Spinal cord (tissue), 10 donors: Measurements from ENCODE around the gene IPO11. TPM values are rescaled to one million over a fixed set of nuclear protein-coding genes. Genes with fewer than 3 reads are reported as not detected.

Experiments used
- DNase-seq, 6 donors: peaks; one replicate each; pipeline versions ENCODE4 v3.0.0 to v3.0.0-alpha.2; 2013 to 2015; ENCODE audit warnings: low spot score in 6 of 6, low read depth in 4 of 6
- H3K27ac ChIP-seq: one replicate; pipeline ENCODE4 v1.5.1; 2013; ENCODE audit warnings: low read depth, low read length, control low read depth
- H3K27me3 ChIP-seq: one replicate; pipeline ENCODE4 v1.6.1; 2013; ENCODE audit warnings: low read length; ENCODE audit not compliant: control insufficient read depth, insufficient read depth
- H3K36me3 ChIP-seq: one replicate; pipeline ENCODE4 v1.6.1; 2013; ENCODE audit warnings: low read length; ENCODE audit not compliant: control insufficient read depth, insufficient read depth
- H3K4me1 ChIP-seq: one replicate; pipeline ENCODE4 v1.6.1; 2013; ENCODE audit warnings: low read length; ENCODE audit not compliant: control insufficient read depth, insufficient read depth
- H3K4me3 ChIP-seq: one replicate; pipeline ENCODE4 v1.5.1; 2013; ENCODE audit warnings: low read depth, low read length, control low read depth
- H3K9me3 ChIP-seq: one replicate; pipeline ENCODE4 v1.6.1; 2013; ENCODE audit warnings: low read length; ENCODE audit not compliant: control insufficient read depth, insufficient read depth
- WGBS: methylation state at CpG from one replicate; pipeline ENCODE4 v1.1.5; 2013; ENCODE audit warnings: missing lambda C conversion rate; ENCODE audit not compliant: insufficient coverage; 5-methylcytosine and 5-hydroxymethylcytosine counted together
- polyA plus RNA-seq, 2 donors: library from polyadenylated mRNA; unstranded; fragments of 120-200 nt; gene quantifications; one replicate each; pipeline ENCODE4 v1.2.1, GENCODE V29; 2013; ENCODE audit not compliant: insufficient read length in 2 of 2
- total RNA-seq, 2 donors: library from RNA; depleted of rRNA in 1 of 2; stranded (reverse); fragments of 120-200 nt in 1 of 2; fragments of >200 nt in 1 of 2; gene quantifications; one replicate each; pipeline versions ENCODE4 v1.2.3 to v1.2.4, GENCODE V29; 2013 to 2014
- donor health status: healthy.

IPO11 gene
- total and polyA plus RNA-seq, 4 donors: 19.1 to 43.8 (median 23.9) TPM

GRCh38 chr5:62475072-62475471 lies 62.5 kb downstream of the IPO11 start:
- Histone ChIP-seq H3K36me3 (no peaks in the 10 kb centered on the region), H3K27me3 (no peaks in the 10 kb centered on the region), H3K27ac (no peak overlapping the region), H3K4me1 (no peaks in the 10 kb centered on the region), H3K9me3 (no peaks in the 10 kb centered on the region), H3K4me3 (no peak overlapping the region)
- 100% methylated on average over 5 of the region's 9 CpGs for WGBS
- DNase-seq: no peak

- H3K4me3 ChIP-seq: no peak overlapping the region
- no peaks in the 10 kb centered on the region for H3K4me1 ChIP-seq
- H3K27me3 ChIP-seq: no peaks in the 10 kb centered on the region
- no peaks in the 10 kb centered on the region for H3K36me3 ChIP-seq
- no CpG with 5 or more reads among the region's 2 CpGs for WGBS
- DNase-seq: no peak
- H3K9me3 ChIP-seq: no peaks in the 10 kb centered on the region
- H3K27ac ChIP-seq: no peak overlapping the region
Measured at GRCh38 chr5:62477801-62478200, 65.2 kb downstream of the IPO11 start.

- Histone ChIP-seq H3K27me3 (no peaks in the 10 kb centered on the region), H3K9me3 (no peaks in the 10 kb centered on the region), H3K27ac (no peak overlapping the region), H3K36me3 (peaks cover 6% of the 10 kb centered on the region), H3K4me1 (no peaks in the 10 kb centered on the region), H3K4me3 (no peak overlapping the region)
- no peak for DNase-seq
- no CpG with 5 or more reads among the region's 2 CpGs for WGBS
Measured at GRCh38 chr5:62483556-62483955, 71.0 kb downstream of the IPO11 start.

- H3K4me3 ChIP-seq: no peak overlapping the region
- WGBS: no CpG with 5 or more reads among the region's 1 CpG
- H3K27ac ChIP-seq: no peak overlapping the region
- no peaks in the 10 kb centered on the region for H3K9me3 ChIP-seq
- H3K4me1 ChIP-seq: no peaks in the 10 kb centered on the region
- H3K27me3 ChIP-seq: no peaks in the 10 kb centered on the region
- no peak for DNase-seq
- peaks cover 6% of the 10 kb centered on the region for H3K36me3 ChIP-seq
Measured at GRCh38 chr5:62486672-62487071, 74.1 kb downstream of the IPO11 start.

DNA sequence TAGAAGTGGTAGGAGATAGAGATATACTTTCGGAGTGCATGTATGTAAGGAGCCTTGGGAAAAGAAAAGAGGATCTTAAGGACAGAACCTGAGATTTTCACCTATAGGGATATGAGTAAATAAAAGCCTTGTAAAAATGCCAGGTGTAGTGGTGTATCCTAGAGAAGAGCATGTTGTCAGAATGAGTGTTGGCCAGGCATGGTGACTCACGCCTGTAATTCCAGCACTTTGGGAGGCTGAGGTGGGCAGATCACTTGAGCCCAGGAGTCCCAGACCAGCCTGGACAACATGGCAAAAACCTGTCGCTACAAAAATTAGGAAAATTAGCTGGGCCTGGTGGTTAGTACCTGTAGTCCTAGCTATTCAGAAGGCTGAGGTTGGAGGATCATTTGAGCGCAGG lies 76.0 kb downstream of the IPO11 start:
- 65% methylated on average over 3 of the region's 4 CpGs for WGBS
- Histone ChIP-seq H3K9me3 (no peaks in the 10 kb centered on the region), H3K27me3 (no peaks in the 10 kb centered on the region), H3K27ac (no peak overlapping the region), H3K4me3 (no peak overlapping the region), H3K4me1 (no peaks in the 10 kb centered on the region), H3K36me3 (peaks cover 6% of the 10 kb centered on the region)
- DNase-seq: no peak

DNA sequence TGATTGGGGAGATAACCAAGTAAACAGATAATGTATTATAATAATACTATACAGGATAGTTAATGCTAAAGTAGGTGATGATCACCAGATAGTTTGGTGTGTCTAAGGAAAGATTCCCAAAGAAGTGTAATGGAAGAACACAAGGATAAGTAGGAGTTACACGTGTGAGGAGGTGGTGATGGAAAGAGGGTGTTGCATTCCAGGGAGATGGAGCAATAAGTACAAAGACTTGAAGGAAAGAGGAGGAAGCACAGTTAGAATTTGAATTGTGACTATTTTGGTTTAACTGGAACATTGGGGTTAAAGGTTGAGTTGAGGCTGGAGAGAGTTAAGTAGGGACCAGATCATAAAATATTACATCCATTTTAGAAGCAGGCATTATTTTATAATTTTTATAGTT lies 76.9 kb downstream of the IPO11 start:
- Histone ChIP-seq H3K27me3 (no peaks in the 10 kb centered on the region), H3K4me3 (no peak overlapping the region), H3K9me3 (no peaks in the 10 kb centered on the region), H3K27ac (no peak overlapping the region), H3K36me3 (peaks cover 6% of the 10 kb centered on the region), H3K4me1 (no peaks in the 10 kb centered on the region)
- DNase-seq: no peak
- 65% methylated on average over 1 of the region's 1 CpG for WGBS

- Histone ChIP-seq H3K4me1 (no peaks in the 10 kb centered on the region), H3K4me3 (no peak overlapping the region), H3K27me3 (no peaks in the 10 kb centered on the region), H3K27ac (no peak overlapping the region), H3K9me3 (no peaks in the 10 kb centered on the region), H3K36me3 (peaks cover 5% of the 10 kb centered on the region)
- no CpG with 5 or more reads among the region's 1 CpG for WGBS
- DNase-seq: no peak
Measured at GRCh38 chr5:62494772-62495171, 82.2 kb downstream of the IPO11 start.

GRCh38 chr5:62496876-62497275 lies 84.3 kb downstream of the IPO11 start:
- Histone ChIP-seq H3K9me3 (no peaks in the 10 kb centered on the region), H3K27ac (no peak overlapping the region), H3K27me3 (no peaks in the 10 kb centered on the region), H3K36me3 (peaks cover 5% of the 10 kb centered on the region), H3K4me1 (no peaks in the 10 kb centered on the region), H3K4me3 (no peak overlapping the region)
- DNase-seq: no peak
- WGBS: 100% methylated on average over 2 of the region's 7 CpGs

DNA sequence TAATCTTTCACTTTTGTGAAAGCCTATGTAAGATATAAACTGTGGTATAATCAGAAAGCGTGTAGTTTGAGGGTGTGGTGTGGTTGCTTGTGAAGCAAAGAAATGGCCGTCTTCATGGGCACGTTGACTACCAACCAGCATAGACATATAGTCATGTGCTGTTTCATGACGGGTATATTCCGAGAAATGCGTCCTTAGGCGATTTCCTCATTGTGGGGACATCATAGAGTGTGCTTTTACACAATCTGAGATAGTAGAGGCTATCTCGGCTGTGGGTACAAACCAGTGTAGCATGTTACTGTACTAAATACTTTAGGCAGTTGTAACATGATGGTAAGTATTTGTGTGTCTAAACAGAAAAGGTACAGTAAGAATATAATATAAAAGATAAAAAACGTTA lies 86.4 kb downstream of the IPO11 start:
- H3K27me3 ChIP-seq: no peaks in the 10 kb centered on the region
- H3K9me3 ChIP-seq: no peaks in the 10 kb centered on the region
- no peak overlapping the region for H3K4me3 ChIP-seq
- peaks cover 5% of the 10 kb centered on the region for H3K36me3 ChIP-seq
- 100% methylated on average over 2 of the region's 9 CpGs for WGBS
- H3K4me1 ChIP-seq: no peaks in the 10 kb centered on the region
- no peak for DNase-seq
- no peak overlapping the region for H3K27ac ChIP-seq

GRCh38 chr5:62499756-62500155 lies 87.2 kb downstream of the IPO11 start:
- no peak overlapping the region for H3K4me3 ChIP-seq
- H3K27me3 ChIP-seq: no peaks in the 10 kb centered on the region
- no peak for DNase-seq
- no peaks in the 10 kb centered on the region for H3K4me1 ChIP-seq
- H3K36me3 ChIP-seq: peaks cover 5% of the 10 kb centered on the region
- H3K9me3 ChIP-seq: no peaks in the 10 kb centered on the region
- H3K27ac ChIP-seq: no peak overlapping the region
- 100% methylated on average over 4 of the region's 4 CpGs for WGBS
